H1 (cell line): ENCODE data around the gene DNAJB12. TPM values are rescaled to one million over a fixed set of nuclear protein-coding genes. Genes with fewer than 3 reads are reported as not detected.

Experiments used
- CTCF ChIA-PET: fragments of 300-600 bp; sonication (Branson Sonifier 250); formaldehyde crosslinking; loops from one replicate; lab custom pipeline; 2021; ENCODE audit not compliant: partially characterized antibody; lab: Charles Lee
- POLR2A ChIA-PET: fragments of 300-600 bp; sonication (Branson Sonifier 250); formaldehyde crosslinking; loops from one replicate; lab custom pipeline; 2021; ENCODE audit warnings: inconsistent platforms; ENCODE audit not compliant: partially characterized antibody; lab: Charles Lee
- DNase-seq, 2 experiments: peaks; one replicate each; pipeline versions ENCODE4 v3.0.0 to v3.0.0-alpha.2; 2010 to 2022; ENCODE audit warnings: low spot score in 2 of 2, low read depth in 1 of 2, mixed read lengths in 1 of 2
- FAIRE-seq: peaks from 2 replicates; lab custom pipeline; 2011; peaks lifted over from hg19 to GRCh38; lab: Jason Lieb, UNC
- H2AFZ ChIP-seq: 2 replicates; pipeline ENCODE4 v1.8.1; 2012; ENCODE audit warnings: low read length, inconsistent platforms
- H2AK5ac ChIP-seq: 2 replicates; pipeline ENCODE4 v1.6.1; 2013; ENCODE audit warnings: low read depth, low read length
- H2BK120ac ChIP-seq: replicated peaks from 2 replicates; pipeline ENCODE3; 2013; ENCODE audit warnings: low read depth, low read length, inconsistent platforms
- H2BK12ac ChIP-seq: 2 replicates; pipeline ENCODE4 v1.6.1; 2013; ENCODE audit warnings: low read depth, low read length
- H2BK15ac ChIP-seq: 2 replicates; pipeline ENCODE4 v1.6.1; 2013; ENCODE audit warnings: low read length
- H2BK20ac ChIP-seq: 2 replicates; pipeline ENCODE4 v1.6.1; 2013; ENCODE audit warnings: low read length
- H2BK5ac ChIP-seq: 2 replicates; pipeline ENCODE4 v1.6.1; 2013; ENCODE audit warnings: low read depth, low read length
- H3K14ac ChIP-seq: 2 replicates; pipeline ENCODE4 v1.6.1; 2013; ENCODE audit warnings: inconsistent platforms; ENCODE audit not compliant: insufficient read length
- H3K18ac ChIP-seq: 2 replicates; pipeline ENCODE4 v1.6.1; 2013; ENCODE audit warnings: low read length; ENCODE audit errors: extremely low read depth
- H3K23ac ChIP-seq: 2 replicates; pipeline ENCODE4 v1.6.1; 2013; ENCODE audit warnings: inconsistent platforms; ENCODE audit not compliant: insufficient read length
- H3K23me2 ChIP-seq: 2 replicates; pipeline ENCODE4 v1.6.1; 2013; ENCODE audit warnings: low read depth, low read length
- H3K27ac ChIP-seq: 2 replicates; pipeline ENCODE4 v1.6.1; 2011; ENCODE audit warnings: low read depth, low read length, inconsistent platforms
- H3K27me3 ChIP-seq, 4 experiments: replicated peaks in 1 of 4; 1 replicate in 1 of 4; 2 replicates in 3 of 4; pipeline versions ENCODE4 v1.6.1 to v1.8.1; 2011 to 2013; ENCODE audit warnings: low read length in 3 of 4, mild to moderate bottlenecking in 3 of 4, inconsistent platforms in 2 of 4, mixed read lengths in 2 of 4, moderate library complexity in 1 of 4; ENCODE audit not compliant: control insufficient read depth in 3 of 4, insufficient read depth in 3 of 4; ENCODE audit errors: extremely low read depth in 1 of 4
- H3K36me3 ChIP-seq, 4 experiments: 2 replicates each; pipeline versions ENCODE4 v1.6.1 to v1.8.1; 2011 to 2013; ENCODE audit warnings: mild to moderate bottlenecking in 4 of 4, low read length in 3 of 4, moderate library complexity in 2 of 4, control low read depth in 1 of 4, inconsistent platforms in 1 of 4; ENCODE audit not compliant: insufficient read depth in 4 of 4, control insufficient read depth in 2 of 4
- H3K4ac ChIP-seq: replicated peaks from 2 replicates; pipeline ENCODE3; 2013; ENCODE audit warnings: low read length, low read depth, mixed read lengths, inconsistent platforms; ENCODE audit not compliant: insufficient read length
- H3K4me1 ChIP-seq, 4 experiments: replicated peaks in 1 of 4; 1 replicate in 1 of 4; 2 replicates in 3 of 4; pipeline versions ENCODE4 v1.6.1 to v1.8.1; 2011 to 2013; ENCODE audit warnings: low read length in 3 of 4, inconsistent platforms in 2 of 4, mixed read lengths in 1 of 4; ENCODE audit not compliant: insufficient read depth in 4 of 4, control insufficient read depth in 3 of 4
- H3K4me2 ChIP-seq, 2 experiments: 2 replicates each; pipeline versions ENCODE4 v1.6.1 to v1.8.1; 2011 to 2013; ENCODE audit warnings: low read depth in 2 of 2, low read length in 2 of 2, control low read depth in 1 of 2, inconsistent platforms in 1 of 2, mild to moderate bottlenecking in 1 of 2; ENCODE audit not compliant: insufficient read depth in 1 of 2
- H3K4me3 ChIP-seq, 4 experiments: fragments of 200-600, 300-600 bp in 1 of 4; sonication (generic), shearing (Covaris generic), sonication (Bioruptor Twin) in 1 of 4; 2 replicates each; pipeline versions ENCODE4 v1.5.1 to v1.8.1; 2011 to 2016; ENCODE audit warnings: low read length in 4 of 4, low read depth in 3 of 4, control low read depth in 2 of 4, inconsistent platforms in 2 of 4, mild to moderate bottlenecking in 2 of 4, mixed read lengths in 1 of 4, moderate library complexity in 1 of 4; ENCODE audit not compliant: insufficient read depth in 2 of 4; ENCODE audit errors: extremely low read depth in 1 of 4
- H3K56ac ChIP-seq: replicated peaks from 2 replicates; pipeline ENCODE3; 2013; ENCODE audit warnings: low read depth, mild to moderate bottlenecking, mixed read lengths, low read length, inconsistent platforms; ENCODE audit not compliant: insufficient read length
- H3K79me1 ChIP-seq: 2 replicates; pipeline ENCODE4 v1.6.1; 2013; ENCODE audit warnings: low read depth, low read length, control low read depth
- H3K79me2 ChIP-seq, 2 experiments: 2 replicates each; pipeline versions ENCODE4 v1.6.1 to v1.8.1; 2012 to 2013; ENCODE audit warnings: low read length in 2 of 2, mild to moderate bottlenecking in 2 of 2, inconsistent platforms in 1 of 2; ENCODE audit not compliant: insufficient read depth in 2 of 2, control insufficient read depth in 1 of 2
- H3K9ac ChIP-seq, 4 experiments: replicated peaks in 1 of 4; 1 replicate in 1 of 4; 2 replicates in 3 of 4; pipeline versions ENCODE4 v1.6.1 to v1.8.1; 2011 to 2013; ENCODE audit warnings: low read depth in 3 of 4, low read length in 3 of 4, control low read depth in 2 of 4, mild to moderate bottlenecking in 2 of 4, moderate library complexity in 2 of 4, inconsistent platforms in 1 of 4; ENCODE audit errors: extremely low read depth in 1 of 4
- H3K9me3 ChIP-seq, 2 experiments: 2 replicates each; pipeline versions ENCODE4 v1.6.1 to v1.8.1; 2012 to 2013; ENCODE audit warnings: mild to moderate bottlenecking in 2 of 2, moderate library complexity in 2 of 2, control low read depth in 1 of 2, inconsistent platforms in 1 of 2, low read depth in 1 of 2, low read length in 1 of 2, mixed read lengths in 1 of 2; ENCODE audit not compliant: insufficient read depth in 2 of 2
- H4K20me1 ChIP-seq, 2 experiments: replicated peaks in 1 of 2; 2 replicates each; pipeline versions ENCODE3 to v1.8.1; 2011 to 2013; ENCODE audit warnings: inconsistent platforms in 2 of 2, low read length in 2 of 2, mild to moderate bottlenecking in 1 of 2; ENCODE audit not compliant: insufficient read depth in 2 of 2, control insufficient read depth in 1 of 2
- H4K5ac ChIP-seq: 2 replicates; pipeline ENCODE4 v1.6.1; 2013; ENCODE audit warnings: low read length, low read depth, mixed read lengths, inconsistent platforms; ENCODE audit not compliant: insufficient read length
- H4K8ac ChIP-seq: 2 replicates; pipeline ENCODE4 v1.8.0; 2013; ENCODE audit warnings: mild to moderate bottlenecking, moderate library complexity, low read length, inconsistent platforms; ENCODE audit not compliant: insufficient read depth; ENCODE audit errors: extremely low read depth
- H4K91ac ChIP-seq: replicated peaks from 2 replicates; pipeline ENCODE3; 2013; ENCODE audit warnings: low read length, mixed read lengths, inconsistent platforms; ENCODE audit not compliant: insufficient read length
- ASH2L ChIP-seq: fragments of 200-600, 300-600 bp; sonication (generic); IDR thresholded peaks from one replicate; pipeline ENCODE4 v1.7.1; 2017; ENCODE audit warnings: low read length
- CREB1 ChIP-seq: IDR thresholded peaks from 2 replicates; pipeline ENCODE4 v1.6.1; 2012; ENCODE audit warnings: inconsistent platforms
- JUN ChIP-seq: IDR thresholded peaks from 2 replicates; pipeline ENCODE4 v1.6.1; 2011; ENCODE audit warnings: low read depth, mild to moderate bottlenecking, improper control_type of control experiment, low read length
- JUND ChIP-seq: IDR thresholded peaks from 2 replicates; pipeline ENCODE4 v1.6.1; 2011; ENCODE audit warnings: mild to moderate bottlenecking, improper control_type of control experiment, low read length
- NRF1 ChIP-seq: IDR thresholded peaks from 2 replicates; pipeline ENCODE4 v1.6.1; 2011; ENCODE audit warnings: mild to moderate bottlenecking, low read depth, low read length, improper control_type of control experiment
- SAP30 ChIP-seq: fragments of 300-600 bp; sonication (generic); IDR thresholded peaks from 2 replicates; pipeline ENCODE4 v1.7.1; 2012; ENCODE audit warnings: low read length, moderate library complexity, mild to moderate bottlenecking, inconsistent platforms; ENCODE audit not compliant: insufficient read depth, insufficient replicate concordance
- WGBS, 2 experiments: shearing (Covaris generic) in 1 of 2; methylation state at CpG; one replicate each; pipeline versions ENCODE4 v1.1.6 to v1.1.7; 2013 to 2015; ENCODE audit warnings: low lambda C conversion rate in 2 of 2, mixed read lengths in 2 of 2, inconsistent platforms in 1 of 2, low coverage in 1 of 2, missing lambda C conversion rate in 1 of 2; ENCODE audit not compliant: insufficient replicate concordance in 2 of 2, insufficient coverage in 1 of 2, insufficient read length in 1 of 2; ENCODE audit errors: extremely low coverage in 1 of 2, missing lambda C conversion rate in 1 of 2; 5-methylcytosine and 5-hydroxymethylcytosine counted together
- polyA plus RNA-seq, 7 experiments: library from polyadenylated mRNA; depleted of rRNA in 3 of 7; stranded (reverse) in 5 of 7; unstranded in 2 of 7; fragments of >200 nt in 5 of 7; fragments of 200-250 nt in 2 of 7; gene quantifications; 1 replicate in 5 of 7; 2 replicates in 1 of 7; 4 replicates in 1 of 7; pipeline versions ENCODE4 v1.2.1 to v1.2.3, GENCODE V29; 2011 to 2013; ENCODE audit warnings: missing spikeins in 2 of 7, mixed read lengths in 2 of 7
- total RNA-seq: library from RNA; stranded (reverse); fragmentation: NEBNext Ultra II Directional; extraction: Animal tissue kit (Norgen Biotek cat#: 25700); gene quantifications from 2 replicates; pipeline ENCODE4 v1.2.1, GENCODE V29; 2021
- TF ChIP-seq, protein P1 (sequence below): IDR thresholded peaks from 2 replicates; pipeline ENCODE4 v1.6.1; 2011; ENCODE audit warnings: low read length, improper control_type of control experiment

The DNAJB12 gene
- total and polyA plus RNA-seq, 2 of the 8 experiments (the other 6 are each of a cell fraction or from before 2014, with no cell fraction given) = 10.8 to 20.5 TPM

DNA sequence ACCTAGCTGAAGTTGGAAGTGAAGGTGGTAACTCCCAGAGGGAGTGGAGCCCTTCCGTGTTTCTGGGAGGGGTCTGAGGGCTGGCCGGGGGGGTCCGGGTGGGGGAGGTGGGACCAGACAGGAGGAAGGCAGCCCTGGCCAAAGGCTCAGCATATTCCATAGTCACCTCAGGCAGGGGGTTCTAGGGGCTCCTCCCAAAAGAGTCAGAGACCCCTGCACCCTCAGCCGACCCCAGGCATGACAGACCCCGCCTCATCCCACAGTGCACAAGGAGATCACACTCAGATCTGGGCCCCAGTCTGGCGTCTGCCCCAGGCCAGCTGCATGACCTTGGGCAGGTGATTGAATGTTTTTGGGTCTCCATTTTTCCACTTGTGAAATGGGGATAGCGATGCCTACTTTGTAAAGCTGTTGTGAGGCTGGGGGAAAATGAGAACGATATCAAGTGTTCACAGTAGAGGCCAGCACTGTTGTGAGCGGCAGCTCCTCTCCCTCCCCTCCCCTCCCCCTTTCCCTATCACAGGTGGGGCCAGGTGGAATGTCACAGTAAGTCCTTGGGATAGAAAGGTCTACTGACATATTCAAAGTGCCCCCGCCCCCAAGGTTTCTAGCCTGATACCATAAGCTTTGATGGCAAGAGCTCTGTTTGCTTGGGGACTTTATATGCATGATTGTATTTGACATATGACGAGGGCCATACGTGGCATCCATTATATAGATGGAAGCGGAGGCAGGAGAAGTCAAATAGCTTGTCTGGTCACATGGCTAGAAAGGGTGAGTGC, 33.3 kb downstream of the DNAJB12 start:
- CTCF ChIA-PET = interaction anchor here (0.6 to 4.2 kb wide), 22 partner anchors 10 to 1708 kb away, joined by 3 to 33 read pairs (median 4); no protein-coding TSS in a partner anchor
- Histone ChIP-seq H3K4me3 (no peak overlapping the region; a peak in 1 of 8 replicates), H4K91ac (peak overlapping the region; percentile 16), H4K8ac (no peak overlapping the region), H4K20me1 (no peaks in the 10 kb centered on the region), H3K79me1 (no peaks in the 10 kb centered on the region), H4K5ac (peak overlapping the region; percentile 4), H2BK5ac (peak overlapping the region; percentile 97), H3K23ac (no peak overlapping the region), H3K4ac (no peak overlapping the region), H2AFZ (peak overlapping the region; percentile 73; the same call in 1 of the 2 replicates), H3K14ac (no peak overlapping the region), H3K4me1 (peaks cover 16 to 34% (median 26%) of the 10 kb centered on the region in 4 experiments), H3K9me3 (no peaks in the 10 kb centered on the region; a peak in 1 of 4 replicates), H3K36me3 (no peaks in the 10 kb centered on the region), H3K23me2 (no peaks in the 10 kb centered on the region; the same call in 1 of the 2 replicates), H2BK15ac (no peak overlapping the region), H2AK5ac (peak overlapping the region; percentile 88; the same call in 1 of the 2 replicates), H3K27ac (peak overlapping the region; percentile 55; the same call in 1 of the 2 replicates), H2BK120ac (peak overlapping the region; percentile 7), H3K27me3 (no peaks in the 10 kb centered on the region), H3K18ac (peak overlapping the region; percentile 97), H3K9ac (no peak overlapping the region), H2BK20ac (peak overlapping the region; percentile 94; the same call in 1 of the 2 replicates), H2BK12ac (peak overlapping the region; percentile 100), H3K79me2 (no peaks in the 10 kb centered on the region), H3K4me2 (peak overlapping the region; percentile 15 to 47; a peak in 2 of 4 replicates), H3K56ac (no peak overlapping the region)
- WGBS, 2 experiments = 82% methylated on average over 7 of the region's 13 CpGs; no CpG with 5 or more reads in 1 of the 2 experiments
- FAIRE-seq (no peak), DNase-seq (no peak)
- POLR2A ChIA-PET = interaction anchor here (0.6 to 39.2 kb wide), 29 partner anchors 8 to 844 kb away, joined by 3 to 895 read pairs (median 6); partner anchors contain the start of genes ANAPC16, ASCC1, CHST3 and DDIT4
- TF ChIP-seq, protein P1, sequence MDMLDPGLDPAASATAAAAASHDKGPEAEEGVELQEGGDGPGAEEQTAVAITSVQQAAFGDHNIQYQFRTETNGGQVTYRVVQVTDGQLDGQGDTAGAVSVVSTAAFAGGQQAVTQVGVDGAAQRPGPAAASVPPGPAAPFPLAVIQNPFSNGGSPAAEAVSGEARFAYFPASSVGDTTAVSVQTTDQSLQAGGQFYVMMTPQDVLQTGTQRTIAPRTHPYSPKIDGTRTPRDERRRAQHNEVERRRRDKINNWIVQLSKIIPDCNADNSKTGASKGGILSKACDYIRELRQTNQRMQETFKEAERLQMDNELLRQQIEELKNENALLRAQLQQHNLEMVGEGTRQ = no peak
- no peak for TF ChIP-seq NRF1
- TF ChIP-seq JUN = no peak
- TF ChIP-seq CREB1 = no peak
- TF ChIP-seq SAP30 = no peak
- TF ChIP-seq JUND = no peak
- TF ChIP-seq ASH2L = no peak
